Measurements from ENCODE around the gene LRRC37A3.
"Not testable (repeated sequence)": the region's sequence is repeated elsewhere in the genome, so short reads cannot be mapped to it uniquely, and the experiment has no call there.

The LRRC37A3 gene

GRCh38 chr17:64925244-64925643 lies 6.0 kb upstream of the LRRC37A3 start:
- not testable (repeated sequence) for DNase-seq

- DNase-seq: not testable (repeated sequence)
Measured at GRCh38 chr17:64923051-64923568, 3.8 kb upstream of the LRRC37A3 start.

DNA sequence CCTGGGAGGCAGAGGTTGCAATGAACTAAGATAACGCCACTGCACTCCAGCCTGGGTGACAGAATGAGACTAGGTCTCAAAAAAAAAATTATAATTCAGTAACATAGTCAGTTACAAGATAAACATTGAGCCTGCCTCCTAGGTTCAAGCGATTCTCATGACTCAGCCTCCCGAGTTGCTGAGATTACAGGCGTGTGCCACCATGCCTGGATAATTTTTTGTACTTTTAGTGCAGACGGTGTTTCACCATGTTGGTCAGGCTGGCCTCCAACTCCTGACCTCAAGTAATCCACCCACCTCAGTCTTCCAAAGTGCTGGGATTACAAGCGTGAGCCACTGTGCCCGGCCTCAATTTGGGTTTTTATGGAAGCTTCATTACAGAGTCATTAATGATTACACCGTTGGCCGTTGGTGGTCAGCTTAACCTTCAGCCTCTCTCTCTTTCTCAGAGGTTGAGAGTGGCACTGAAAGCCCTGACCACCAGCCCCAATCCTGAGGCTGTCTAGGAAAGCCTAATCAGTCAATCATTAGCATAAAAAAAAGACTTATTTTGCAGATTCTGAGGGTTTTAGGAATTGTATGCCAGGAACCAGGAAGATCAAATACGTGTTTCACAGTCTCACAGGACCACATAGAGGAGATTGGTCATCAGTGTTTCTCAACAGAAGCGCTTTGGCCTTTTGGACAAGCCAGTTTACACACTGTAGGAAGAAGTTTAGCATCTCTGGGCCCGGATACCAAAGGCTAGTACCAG lies 1.3 kb upstream of the LRRC37A3 start:
- no peak for DNase-seq

- DNase-seq: no peak
Measured at GRCh38 chr17:64920026-64920418, 744 bp upstream of the LRRC37A3 start.

GRCh38 chr17:64918842-64919288 lies 413 bp downstream of the LRRC37A3 start:
- DNase-seq: not testable (repeated sequence)

GRCh38 chr17:64917540-64917939 lies 1.7 kb downstream of the LRRC37A3 start:
- DNase-seq: not testable (repeated sequence)

DNA sequence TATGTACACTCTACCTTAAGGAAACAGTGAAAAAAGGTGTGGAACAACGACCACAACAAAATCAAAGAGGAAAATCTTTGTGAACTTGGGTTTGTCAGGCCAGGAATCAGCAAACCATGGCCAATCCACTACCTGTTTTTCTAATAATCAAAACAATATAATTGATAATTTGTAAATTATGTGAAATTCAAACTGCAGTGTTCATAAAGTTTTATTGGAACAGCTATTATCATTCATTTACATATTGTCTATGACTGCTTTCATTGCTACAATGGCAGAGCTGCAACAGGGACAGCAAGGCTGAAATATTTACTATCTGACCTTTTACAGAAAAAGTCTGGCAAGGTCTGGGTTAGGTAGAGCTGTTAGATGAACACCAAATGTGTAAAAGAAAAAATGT lies 4.0 kb downstream of the LRRC37A3 start:
- not testable (repeated sequence) for DNase-seq

DNA sequence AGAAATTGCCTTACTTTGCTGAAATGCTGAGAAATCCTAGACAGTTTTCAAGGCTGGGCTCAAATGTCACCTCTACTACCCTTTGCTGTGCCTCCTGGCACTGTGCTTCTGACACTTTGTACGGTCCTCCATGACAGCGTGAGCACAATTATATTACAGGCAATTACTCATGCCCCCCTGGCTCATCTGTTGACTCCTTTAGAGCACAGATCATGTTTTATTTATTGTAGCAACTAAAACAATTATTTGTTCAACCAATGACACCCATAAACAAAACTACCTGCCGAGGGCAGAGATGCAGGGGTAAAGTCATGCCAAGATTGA lies 9.1 kb downstream of the LRRC37A3 start:
- DNase-seq: not testable (repeated sequence)

- DNase-seq: not testable (repeated sequence)
Measured at GRCh38 chr17:64909511-64910190, 9.6 kb downstream of the LRRC37A3 start.

- DNase-seq: not testable (repeated sequence)
Measured at GRCh38 chr17:64904069-64904468, 15.2 kb downstream of the LRRC37A3 start.

GRCh38 chr17:64897136-64897535 lies 22.1 kb downstream of the LRRC37A3 start:
- DNase-seq: not testable (repeated sequence)

DNA sequence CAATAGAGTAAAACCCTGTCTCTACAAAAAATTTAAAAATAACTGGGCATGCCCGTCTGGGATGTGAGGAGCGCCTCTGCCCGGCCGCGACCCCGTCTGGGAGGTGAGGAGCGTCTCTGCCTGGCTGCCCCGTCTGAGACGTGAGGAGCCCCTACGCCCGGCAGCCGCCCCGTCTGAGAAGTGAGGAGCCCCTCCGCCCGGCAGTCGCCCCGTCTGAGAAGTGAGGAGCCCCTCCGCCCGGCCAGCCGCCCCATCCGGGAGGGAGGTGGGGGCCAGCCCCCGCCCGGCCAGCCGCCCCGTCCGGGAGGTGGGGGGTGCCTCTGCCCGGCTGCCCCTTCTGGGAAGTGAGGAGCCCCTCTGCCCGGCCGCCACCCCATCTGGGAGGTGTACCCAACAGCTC lies 45.1 kb downstream of the LRRC37A3 start:
- not testable (repeated sequence) for DNase-seq

DNA sequence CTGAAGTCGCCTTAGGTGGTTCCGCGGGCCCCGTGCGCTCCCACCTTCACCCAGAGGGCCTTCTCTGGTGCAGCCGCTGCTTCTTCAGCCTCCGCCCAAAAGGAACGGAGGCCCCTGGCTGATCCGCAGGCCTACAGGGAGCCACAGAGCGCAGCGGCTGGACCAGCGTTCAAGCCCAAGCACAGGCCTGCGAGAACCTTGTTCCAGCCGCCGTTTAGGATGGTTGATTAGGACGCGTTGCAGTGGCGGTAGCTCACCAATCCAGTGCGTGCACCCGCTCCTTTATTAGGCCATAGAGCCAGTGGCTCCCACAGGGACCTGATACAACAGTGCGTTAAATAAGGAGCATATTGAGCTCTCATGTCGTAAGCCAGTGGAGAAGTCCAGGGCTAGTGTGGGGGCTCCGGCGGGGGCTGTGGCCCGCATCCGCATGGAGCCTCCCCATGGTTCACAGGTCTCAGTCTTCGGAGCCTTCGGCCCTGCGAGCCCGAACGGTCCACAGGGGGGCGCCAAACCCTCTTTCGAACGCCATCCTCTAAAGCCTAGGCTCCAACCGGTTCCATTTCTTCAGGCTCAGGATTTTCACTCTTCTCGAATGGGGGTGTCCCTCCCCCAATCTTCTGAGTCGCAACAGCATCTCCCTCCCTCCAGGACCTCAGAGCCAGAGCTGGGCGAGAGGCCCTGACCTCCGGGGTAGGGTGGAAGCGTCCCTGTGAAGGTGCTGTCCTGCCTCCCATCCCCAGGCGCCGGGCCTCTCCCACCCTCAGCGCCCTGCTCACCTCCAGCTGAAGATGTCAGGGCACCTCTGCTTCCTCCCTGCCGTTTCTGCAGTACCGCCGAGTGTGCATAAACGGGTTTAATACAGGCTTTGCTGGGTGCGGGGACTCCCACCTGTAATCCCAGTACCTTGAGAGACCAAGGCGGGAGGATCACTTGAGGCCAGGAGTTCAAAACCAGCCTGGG lies 71.5 kb downstream of the LRRC37A3 start:
- DNase-seq: peak in 1 of 2 experiments; percentile 35

- not testable (repeated sequence) for DNase-seq
Measured at GRCh38 chr17:64846892-64847291, 72.4 kb downstream of the LRRC37A3 start.

GRCh38 chr17:64843918-64844317 lies 75.4 kb downstream of the LRRC37A3 start:
- not testable (repeated sequence) for DNase-seq

DNA sequence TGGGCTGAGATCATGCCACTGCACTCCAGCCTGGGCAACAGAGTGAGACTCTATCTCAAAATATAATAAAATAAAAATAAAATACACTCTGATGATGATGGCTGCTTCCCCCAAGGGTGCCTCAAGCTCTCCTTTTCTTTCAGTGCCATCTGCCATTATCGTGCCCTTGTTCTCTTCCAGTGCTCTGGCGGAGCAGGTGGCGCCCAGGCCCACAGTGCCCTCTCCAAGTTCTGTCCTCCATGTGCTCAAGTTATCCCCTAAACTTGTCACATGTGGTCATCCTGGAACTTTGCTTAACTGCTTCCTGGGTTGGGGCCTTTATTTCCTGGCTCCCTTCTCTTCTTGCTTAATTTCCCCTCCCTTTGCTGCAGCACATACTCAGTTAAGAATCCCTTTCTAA lies 76.4 kb downstream of the LRRC37A3 start:
- not testable (repeated sequence) for DNase-seq

DNA sequence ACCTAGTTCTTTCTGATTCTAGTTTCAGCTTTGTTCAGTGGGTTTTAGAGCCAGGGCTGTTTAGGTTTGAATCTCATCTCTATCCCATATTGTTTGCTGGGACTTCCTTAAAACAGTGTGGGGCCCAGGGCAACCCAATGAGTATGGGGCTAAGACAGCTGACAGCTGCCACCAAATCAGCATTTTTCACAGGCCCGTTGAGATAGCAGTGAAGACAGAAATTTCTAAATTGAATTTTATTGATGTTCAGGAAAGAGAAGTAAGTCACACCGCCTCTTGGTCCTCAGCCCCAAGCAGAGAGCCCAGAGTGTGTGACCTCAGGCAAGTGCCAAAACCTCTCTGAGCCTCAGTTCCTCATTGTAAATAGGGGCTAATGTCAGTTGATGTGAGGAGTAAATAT lies 78.3 kb downstream of the LRRC37A3 start:
- DNase-seq: not testable (repeated sequence)

GRCh38 chr17:64838513-64838912 lies 80.8 kb downstream of the LRRC37A3 start:
- not testable (repeated sequence) for DNase-seq

DNA sequence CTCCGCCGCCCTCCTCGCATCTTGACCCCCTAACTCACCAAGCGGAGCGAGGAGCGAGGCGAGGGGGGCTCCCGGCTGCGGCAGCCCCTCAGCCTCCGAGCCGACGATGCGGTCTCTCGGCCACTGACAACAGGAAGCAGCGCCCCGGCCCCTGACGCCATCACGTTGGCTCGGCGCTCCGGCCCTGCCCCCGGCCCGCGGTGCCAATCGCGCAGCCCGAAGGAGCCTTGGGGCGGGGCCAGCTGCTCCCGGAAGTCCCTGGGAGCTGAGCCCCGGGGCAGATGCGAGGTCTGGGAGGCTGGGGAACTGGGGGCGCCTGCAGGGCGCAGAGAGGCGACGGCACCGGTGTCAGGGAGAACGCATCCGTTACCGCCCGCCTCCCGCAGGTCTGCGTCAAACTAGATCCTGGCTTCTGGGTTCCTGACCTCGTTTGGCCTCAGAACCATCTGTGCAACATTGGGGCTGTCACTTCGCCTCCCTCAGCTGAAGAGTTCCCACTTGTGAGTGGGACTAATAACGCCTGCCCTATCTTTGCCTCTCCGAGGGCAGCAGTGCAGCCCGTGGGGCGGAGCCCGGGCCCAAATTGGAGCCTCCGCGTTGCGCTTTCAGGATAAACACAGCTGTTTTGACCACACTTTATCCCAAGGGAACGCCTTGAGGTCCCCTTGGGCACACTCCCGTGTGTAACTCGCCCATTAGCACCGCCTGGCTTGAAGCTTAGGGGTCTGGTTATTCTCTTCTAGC lies 82.1 kb downstream of the LRRC37A3 start:
- DNase-seq: peak in 1 of 2 experiments; percentile 55

- DNase-seq: not testable (repeated sequence)
Measured at GRCh38 chr17:64836623-64837017, 82.7 kb downstream of the LRRC37A3 start.

GRCh38 chr17:64834060-64834459 lies 85.2 kb downstream of the LRRC37A3 start:
- DNase-seq: not testable (repeated sequence)

- DNase-seq: not testable (repeated sequence)
Measured at GRCh38 chr17:64830631-64831040, 88.6 kb downstream of the LRRC37A3 start.
